Activated T-cell treated with anti-CD3 and anti-CD28 coated beads for 24 hours (primary cell): ENCODE results near the gene EXOC3L1.

ENCODE experiments used
- DNase-seq: peaks from one replicate; pipeline ENCODE4 v3.0.0-alpha.2; 2020; ENCODE audit warnings: low read depth

Gene EXOC3L1

DNA sequence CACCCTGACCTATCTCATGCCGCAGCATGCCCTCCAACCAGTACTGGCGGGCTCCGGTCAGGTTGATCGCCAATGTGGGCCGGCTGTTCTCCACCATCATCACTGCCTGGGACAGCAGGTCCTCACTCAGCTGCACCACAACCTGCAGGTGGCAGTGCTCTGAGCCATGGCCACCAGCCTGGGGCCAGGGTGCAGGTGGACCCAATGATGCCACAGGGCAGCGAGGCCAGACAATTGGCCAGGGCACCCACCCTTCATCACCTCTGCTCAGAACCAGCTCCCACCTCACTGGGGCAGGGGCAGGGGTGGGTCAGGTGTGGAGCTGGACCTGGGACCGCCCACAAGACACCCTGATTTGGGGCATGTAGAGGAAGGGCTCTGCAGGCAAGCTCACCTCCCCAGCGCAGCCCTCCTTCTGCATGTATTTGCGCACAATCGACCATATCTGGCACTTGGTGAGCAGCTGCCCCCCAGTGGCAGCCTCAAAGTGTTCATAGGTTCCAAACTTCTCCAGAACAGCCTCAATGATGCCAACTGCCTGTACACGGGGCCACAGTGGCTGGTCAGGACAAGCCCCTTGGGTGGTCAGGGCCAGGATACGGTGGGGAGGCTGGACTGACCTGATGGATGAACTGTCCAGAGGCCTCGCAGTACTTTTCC is 10.4 kb downstream of the EXOC3L1 start:
- DNase-seq = no peak

GRCh38 chr16:67177743-67178699 is 11.9 kb downstream of the EXOC3L1 start:
- DNase-seq = no peak

GRCh38 chr16:67176662-67177061 is 13.3 kb downstream of the EXOC3L1 start:
- no peak for DNase-seq

- no peak for DNase-seq
These were observed 15.2 kb downstream of the EXOC3L1 start for GRCh38 chr16:67174706-67175231.

GRCh38 chr16:67173808-67174705 is 15.9 kb downstream of the EXOC3L1 start:
- DNase-seq = no peak

DNA sequence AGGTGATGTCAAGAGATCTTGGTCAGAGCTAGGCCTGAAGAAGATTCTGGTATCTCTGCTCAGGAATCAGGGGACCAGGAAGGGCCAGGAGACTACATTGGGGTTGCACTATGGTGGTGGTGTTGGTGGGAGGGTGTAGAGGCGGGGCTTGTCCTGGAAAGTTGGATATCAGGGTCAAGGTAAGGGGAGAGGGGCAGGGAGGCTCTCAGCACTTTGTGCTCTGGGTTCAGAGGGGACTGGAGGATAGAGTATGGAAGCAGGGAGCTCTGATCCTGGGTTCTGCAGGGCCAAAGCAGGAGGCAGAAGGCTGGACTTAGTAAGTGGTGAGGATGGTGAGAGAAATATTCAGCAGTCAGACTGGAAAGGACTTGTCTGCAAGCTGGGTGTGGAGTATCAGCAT is 16.6 kb downstream of the EXOC3L1 start:
- DNase-seq = no peak

- DNase-seq = no peak
These were observed 18.8 kb downstream of the EXOC3L1 start for GRCh38 chr16:67170949-67171649.

GRCh38 chr16:67170168-67170948 is 19.6 kb downstream of the EXOC3L1 start, which contains the start of gene NOL3:
NOL3 (plus strand) TSS chr16:67170538.
- no peak for DNase-seq

- no peak for DNase-seq
These were observed 20.2 kb downstream of the EXOC3L1 start for GRCh38 chr16:67169642-67170167.

GRCh38 chr16:67169011-67169451 is 20.9 kb downstream of the EXOC3L1 start:
- no peak for DNase-seq

- DNase-seq = no peak
These were observed 22.3 kb downstream of the EXOC3L1 start for GRCh38 chr16:67167588-67167987.

GRCh38 chr16:67166598-67167168 is 23.3 kb downstream of the EXOC3L1 start:
- no peak for DNase-seq

GRCh38 chr16:67166110-67166547 is 23.8 kb downstream of the EXOC3L1 start:
- DNase-seq = no peak

- no peak for DNase-seq
These were observed 24.5 kb downstream of the EXOC3L1 start for GRCh38 chr16:67165121-67166078.

- DNase-seq = no peak
These were observed 25.3 kb downstream of the EXOC3L1 start, which contains the start of gene HSF4 for GRCh38 chr16:67164599-67165061. HSF4 (plus strand) TSS chr16:67164745; CDS start chr16:67164812, 67 bp downstream.

GRCh38 chr16:67163999-67164558 is 25.9 kb downstream of the EXOC3L1 start:
- no peak for DNase-seq

DNA sequence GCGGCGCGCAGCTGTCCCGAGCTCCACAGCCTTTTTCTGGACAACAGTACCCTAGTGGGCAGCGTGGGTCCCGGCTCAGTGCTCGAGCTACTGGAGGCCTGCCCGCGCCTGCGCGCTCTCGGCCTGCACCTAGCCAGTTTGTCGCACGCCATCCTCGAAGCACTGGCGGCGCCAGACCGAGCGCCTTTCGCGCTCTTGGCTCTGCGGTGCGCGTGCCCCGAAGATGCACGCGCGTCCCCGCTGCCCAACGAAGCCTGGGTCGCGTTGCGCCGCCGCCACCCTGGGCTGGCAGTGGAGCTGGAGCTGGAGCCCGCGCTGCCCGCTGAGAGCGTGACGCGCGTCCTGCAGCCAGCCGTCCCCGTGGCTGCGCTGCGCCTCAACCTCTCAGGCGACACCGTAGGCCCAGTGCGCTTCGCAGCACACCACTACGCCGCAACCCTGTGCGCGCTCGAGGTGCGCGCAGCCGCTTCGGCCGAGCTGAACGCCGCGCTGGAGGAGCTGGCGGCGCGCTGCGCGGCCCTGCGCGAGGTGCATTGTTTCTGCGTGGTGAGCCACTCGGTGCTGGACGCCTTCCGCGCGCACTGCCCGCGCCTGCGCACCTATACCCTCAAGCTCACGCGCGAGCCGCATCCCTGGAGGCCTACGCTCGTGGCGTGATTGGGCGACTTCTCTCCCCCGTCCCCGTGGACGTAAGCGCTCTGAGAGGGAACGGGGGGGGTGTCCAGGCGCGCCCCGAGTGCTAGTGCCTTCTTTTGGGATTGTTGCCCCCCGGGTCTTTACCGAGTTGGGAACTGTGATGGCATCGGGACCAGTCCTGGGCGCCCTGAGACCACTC is 26.6 kb downstream of the EXOC3L1 start:
- DNase-seq = no peak
